PFSK-1 (cell line): Measurements from ENCODE around the gene TBCB.

ENCODE experiments used
- FOXP2 ChIP-seq: optimal IDR thresholded peaks from 2 replicates; pipeline ENCODE3; 2011; ENCODE audit warnings: borderline replicate concordance, control low read depth, inconsistent platforms; ENCODE audit not compliant: insufficient read depth; ENCODE audit errors: extremely low read length, extremely low read depth
- POLR2AphosphoS5 ChIP-seq: IDR thresholded peaks from 2 replicates; pipeline ENCODE4 v1.6.1; 2012; ENCODE audit warnings: low read depth, mild to moderate bottlenecking, control low read depth, low read length, moderate library complexity
- REST ChIP-seq, 2 experiments: IDR thresholded peaks; 2 replicates each; pipeline versions ENCODE4 v1.6.1 to v1.8.0; 2011 to 2012; ENCODE audit warnings: low read depth in 2 of 2, low read length in 2 of 2, control low read depth in 1 of 2, inconsistent platforms in 1 of 2, mild to moderate bottlenecking in 1 of 2, moderate library complexity in 1 of 2; ENCODE audit not compliant: insufficient read depth in 1 of 2
- SIN3A ChIP-seq: IDR thresholded peaks from 2 replicates; pipeline ENCODE4 v1.6.1; 2012; ENCODE audit warnings: mild to moderate bottlenecking, low read length, moderate library complexity, borderline replicate concordance; ENCODE audit not compliant: insufficient read depth
- TAF1 ChIP-seq: IDR thresholded peaks from 2 replicates; pipeline ENCODE4 v1.6.1; 2012; ENCODE audit warnings: low read length, control low read depth, borderline replicate concordance; ENCODE audit not compliant: insufficient read depth

TBCB gene

GRCh38 chr19:36140304-36141038, 25.2 kb downstream of the TBCB start:
- TF ChIP-seq TAF1 (no peak; the same call in 1 of the 2 replicates), FOXP2 (no peak), POLR2AphosphoS5 (no peak), SIN3A (no peak; the same call in 1 of the 2 replicates), REST (IDR thresholded peaks at IDR 0.05; ENCODE audit: insufficient read depth in 1 of 2, low read depth in 2 of 2, low read length in 2 of 2) (no peak)

GRCh38 chr19:36141039-36141927, 26.0 kb downstream of the TBCB start:
- peak; percentile 62; the same call in 1 of the 2 replicates for TF ChIP-seq TAF1
- TF ChIP-seq POLR2AphosphoS5: no peak; the same call in 1 of the 2 replicates

- TF ChIP-seq REST (IDR thresholded peaks at IDR 0.05; ENCODE audit: insufficient read depth in 1 of 2, low read depth in 2 of 2, low read length in 2 of 2): no peak
- TF ChIP-seq FOXP2: no peak
- no peak for TF ChIP-seq SIN3A
- no peak for TF ChIP-seq POLR2AphosphoS5
- no peak for TF ChIP-seq TAF1
Observed at GRCh38 chr19:36142046-36142445, 26.8 kb downstream of the TBCB start.

- TF ChIP-seq REST (IDR thresholded peaks at IDR 0.05; ENCODE audit: insufficient read depth in 1 of 2, low read depth in 2 of 2, low read length in 2 of 2) (no peak), FOXP2 (no peak), TAF1 (no peak), POLR2AphosphoS5 (no peak)
Observed at GRCh38 chr19:36142496-36142895, 27.2 kb downstream of the TBCB start.

GRCh38 chr19:36144624-36145023, 29.4 kb downstream of the TBCB start:
- no peak for TF ChIP-seq SIN3A
- no peak for TF ChIP-seq POLR2AphosphoS5
- no peak for TF ChIP-seq REST (IDR thresholded peaks at IDR 0.05; ENCODE audit: insufficient read depth in 1 of 2, low read depth in 2 of 2, low read length in 2 of 2)
- TF ChIP-seq FOXP2: no peak
- no peak for TF ChIP-seq TAF1
